HG03280 (cell line): ENCODE results near the gene CREM.

Experiments used
- ATAC-seq: cut with Tn5 transposase; IDR thresholded peaks from one replicate; pipeline ENCODE4 v1.9.1; 2021; ENCODE audit warnings: mild to moderate bottlenecking, moderate library complexity; ENCODE audit not compliant: unreplicated experiment

The CREM gene

GRCh38 chr10:35217455-35217854 is 90.8 kb downstream of the CREM start:
- no peak for ATAC-seq

- peak; percentile 57 for ATAC-seq
Measured at GRCh38 chr10:35218339-35218955, 91.8 kb downstream of the CREM start.

- ATAC-seq, result no peak
Measured at GRCh38 chr10:35219292-35219691, 92.6 kb downstream of the CREM start.

- no peak for ATAC-seq
Measured at GRCh38 chr10:35219891-35220890, 93.5 kb downstream of the CREM start.

- ATAC-seq, result no peak
Measured at GRCh38 chr10:35223016-35223415, 96.4 kb downstream of the CREM start.

GRCh38 chr10:35224045-35224740 is 97.5 kb downstream of the CREM start:
- ATAC-seq, result no peak

- no peak for ATAC-seq
Measured at GRCh38 chr10:35225204-35225603, 98.6 kb downstream of the CREM start.

- no peak for ATAC-seq
Measured at GRCh38 chr10:35226507-35226906, 99.9 kb downstream of the CREM start.

GRCh38 chr10:35228058-35228457 is 101.4 kb downstream of the CREM start:
- no peak for ATAC-seq

GRCh38 chr10:35231646-35232045 is 105.0 kb downstream of the CREM start:
- no peak for ATAC-seq

GRCh38 chr10:35232527-35232926 is 105.9 kb downstream of the CREM start:
- no peak for ATAC-seq

- ATAC-seq, result no peak
Measured at GRCh38 chr10:35234073-35234472, 107.4 kb downstream of the CREM start.

- no peak for ATAC-seq
Measured at GRCh38 chr10:35236739-35237138, 110.1 kb downstream of the CREM start.

GRCh38 chr10:35237766-35238512 is 111.3 kb downstream of the CREM start:
- no peak for ATAC-seq

GRCh38 chr10:35244549-35244948 is 117.9 kb downstream of the CREM start:
- no peak for ATAC-seq

GRCh38 chr10:35246770-35247343 is 120.2 kb downstream of the CREM start:
- no peak for ATAC-seq

GRCh38 chr10:35251373-35252100 is 124.9 kb downstream of the CREM start:
- no peak for ATAC-seq

- ATAC-seq, result no peak
Measured at GRCh38 chr10:35257057-35257983, 130.7 kb downstream of the CREM start.
